K562 (cell line): Measurements from ENCODE around the gene MEIS1. TPM values are rescaled to one million over a fixed set of nuclear protein-coding genes. Genes with fewer than 3 reads are reported as not detected.

Experiments used
- BACH1 ChIP-seq: fragments of 200-800 bp; sonication (Bioruptor generic); IDR thresholded peaks from 2 replicates; pipeline ENCODE4 v1.6.1; 2016; ENCODE audit warnings: missing genetic modification characterization, missing compliant biosample characterization
- CBX1 ChIP-seq: sonication (generic); IDR thresholded peaks from 2 replicates; pipeline ENCODE4 v1.6.1; 2016; ENCODE audit warnings: antibody characterized with exemption, low read depth, mild to moderate bottlenecking
- ELF4 ChIP-seq: fragments of 450-650 bp; formaldehyde crosslinking; IDR thresholded peaks from 2 replicates; pipeline ENCODE4 v1.4.0; 2022; ENCODE audit warnings: missing genetic modification characterization
- FOSL1 ChIP-seq: fragments of 200-800 bp; sonication (Bioruptor generic); conservative IDR thresholded peaks from 2 replicates; pipeline ENCODE4 v1.6.1; 2016; ENCODE audit warnings: missing genetic modification characterization, missing compliant biosample characterization
- FOXK2 ChIP-seq, 2 experiments: fragments of 450-650 bp; IDR thresholded peaks in 1 of 2; conservative IDR thresholded peaks in 1 of 2; 2 replicates each; pipeline ENCODE4 v1.6.1; 2016; ENCODE audit warnings: low read depth in 2 of 2, mild to moderate bottlenecking in 1 of 2
- HDGF ChIP-seq: fragments of 450-650 bp; IDR thresholded peaks from 2 replicates; pipeline ENCODE4 v1.6.1; 2016
- HMGN3 ChIP-seq: IDR thresholded peaks from 2 replicates; pipeline ENCODE4 v1.6.1; 2011; ENCODE audit warnings: borderline replicate concordance, low read depth, mild to moderate bottlenecking, mixed read lengths, low read length; ENCODE audit not compliant: insufficient read length; ENCODE audit errors: extremely low read depth
- MAX ChIP-seq: sonication (generic); formaldehyde crosslinking; IDR thresholded peaks from 2 replicates; pipeline ENCODE4 v1.9.0; 2022; ENCODE audit warnings: mild to moderate bottlenecking, missing genetic modification reagents
- MEIS2 ChIP-seq: fragments of 450-650 bp; IDR thresholded peaks from 2 replicates; pipeline ENCODE4 v1.6.1; 2014; ENCODE audit warnings: mild to moderate bottlenecking; ENCODE audit not compliant: partially characterized antibody
- NCOR1 ChIP-seq: fragments of 450-650 bp; IDR thresholded peaks from 2 replicates; pipeline ENCODE4 v1.6.1; 2016; ENCODE audit warnings: mild to moderate bottlenecking, moderate library complexity
- NFYB ChIP-seq: IDR thresholded peaks from 2 replicates; pipeline ENCODE4 v1.6.1; 2011; ENCODE audit warnings: mild to moderate bottlenecking, moderate library complexity; ENCODE audit not compliant: insufficient read length; ENCODE audit errors: extremely low read depth
- NR3C1 ChIP-seq: sonication (generic); formaldehyde crosslinking; IDR thresholded peaks from 2 replicates; pipeline ENCODE4 v1.8.1; 2022; ENCODE audit warnings: missing genetic modification reagents
- NR4A1 ChIP-seq, 2 experiments: fragments of 250-450 bp in 1 of 2; fragments of 450-650 bp in 1 of 2; sonication (Bioruptor Pico) in 1 of 2; IDR thresholded peaks; 2 replicates each; pipeline versions ENCODE4 v1.4.0 to v1.6.1; 2016 to 2020; ENCODE audit warnings: mild to moderate bottlenecking in 2 of 2, missing compliant biosample characterization in 1 of 2, missing genetic modification characterization in 1 of 2, moderate library complexity in 1 of 2
- PHF8 ChIP-seq: fragments of 200-600 bp; sonication (generic); IDR thresholded peaks from 2 replicates; pipeline ENCODE4 v1.6.1; 2012; ENCODE audit warnings: mixed run types, mild to moderate bottlenecking, inconsistent platforms, low read length, moderate library complexity, borderline replicate concordance
- RBM34 ChIP-seq: fragments of 200-400 bp; formaldehyde crosslinking; IDR thresholded peaks from 2 replicates; pipeline ENCODE4 v1.6.1; 2018; ENCODE audit warnings: low read length, borderline replicate concordance; ENCODE audit not compliant: insufficient read depth
- SMARCE1 ChIP-seq: fragments of 450-650 bp; IDR thresholded peaks from 2 replicates; pipeline ENCODE4 v1.7.1; 2016; ENCODE audit warnings: mild to moderate bottlenecking
- TEAD1 ChIP-seq, 2 experiments: fragments of 450-650 bp in 1 of 2; sonication (generic) in 1 of 2; formaldehyde crosslinking; IDR thresholded peaks; 2 replicates each; pipeline versions ENCODE4 v1.4.0 to v1.8.0; 2020 to 2022; ENCODE audit warnings: mild to moderate bottlenecking in 2 of 2, missing genetic modification reagents in 1 of 2
- TRIM24 ChIP-seq, 2 experiments: fragments of 450-650 bp; IDR thresholded peaks; 2 replicates each; pipeline ENCODE4 v1.6.1; 2016
- ZC3H8 ChIP-seq: fragments of 450-650 bp; IDR thresholded peaks from 2 replicates; pipeline ENCODE4 v1.6.1; 2017
- ZNF184 ChIP-seq: sonication (generic); formaldehyde crosslinking; IDR thresholded peaks from 2 replicates; pipeline ENCODE4 v1.5.0; 2020; ENCODE audit warnings: missing genetic modification reagents
- ZNF212 ChIP-seq: fragments of 450-650 bp; formaldehyde crosslinking; IDR thresholded peaks from 2 replicates; pipeline ENCODE4 v1.4.0; 2020; ENCODE audit warnings: mild to moderate bottlenecking
- ZNF764 ChIP-seq: fragments of 250-450 bp; sonication (Bioruptor Pico); IDR thresholded peaks from 2 replicates; pipeline ENCODE4 v1.4.0; 2020; ENCODE audit warnings: low read depth, mild to moderate bottlenecking, moderate library complexity
- polyA plus RNA-seq, 8 experiments: library from polyadenylated mRNA; depleted of rRNA in 4 of 8; stranded (reverse) in 5 of 8; unstranded in 3 of 8; fragments of >200 nt; fragmentation: Nextera tagmentation in 2 of 8; fragmentation: Illumina TruSeq in 1 of 8; extraction: Ambion mirVana in 2 of 8; extraction: Trizol in 1 of 8; gene quantifications; 2 replicates each; pipeline versions ENCODE4 v1.2.1 to v1.2.3, GENCODE V29; 2011 to 2014; ENCODE audit warnings: inconsistent platforms in 1 of 8, missing spikeins in 1 of 8
- total RNA-seq, 7 experiments: library from RNA; depleted of rRNA in 6 of 7; stranded (reverse); fragments of >200 nt in 6 of 7; fragmentation: Illumina TruSeq in 2 of 7; extraction: Trizol in 2 of 7; gene quantifications; 2 replicates each; pipeline versions ENCODE4 v1.2.1 to v1.2.3, GENCODE V29; 2011 to 2021; ENCODE audit warnings: low replicate concordance in 1 of 7
- TF ChIP-seq, protein P1 (sequence below), 2 experiments: IDR thresholded peaks in 1 of 2; conservative IDR thresholded peaks in 1 of 2; 2 replicates each; pipeline ENCODE4 v1.6.1; 2016; ENCODE audit warnings: low read depth in 2 of 2, mild to moderate bottlenecking in 1 of 2, missing compliant biosample characterization in 1 of 2, missing genetic modification characterization in 1 of 2, moderate library complexity in 1 of 2
- TF ChIP-seq, protein P2 (sequence below), 2 experiments: IDR thresholded peaks; 2 replicates each; pipeline ENCODE4 v1.6.1; 2011; ENCODE audit warnings: borderline replicate concordance in 1 of 2, control low read depth in 1 of 2, low read depth in 1 of 2, low read length in 1 of 2, mild to moderate bottlenecking in 1 of 2, mixed read lengths in 1 of 2, moderate library complexity in 1 of 2; ENCODE audit not compliant: insufficient read depth in 1 of 2, insufficient read length in 1 of 2, poor library complexity in 1 of 2, severe bottlenecking in 1 of 2; ENCODE audit errors: extremely low read depth in 1 of 2

The MEIS1 gene
- total and polyA plus RNA-seq, 9 of the 15 experiments (the other 6 are each of a cell fraction or from before 2014, with no cell fraction given) = 2.3 to 9.0 (median 5.9) TPM

DNA sequence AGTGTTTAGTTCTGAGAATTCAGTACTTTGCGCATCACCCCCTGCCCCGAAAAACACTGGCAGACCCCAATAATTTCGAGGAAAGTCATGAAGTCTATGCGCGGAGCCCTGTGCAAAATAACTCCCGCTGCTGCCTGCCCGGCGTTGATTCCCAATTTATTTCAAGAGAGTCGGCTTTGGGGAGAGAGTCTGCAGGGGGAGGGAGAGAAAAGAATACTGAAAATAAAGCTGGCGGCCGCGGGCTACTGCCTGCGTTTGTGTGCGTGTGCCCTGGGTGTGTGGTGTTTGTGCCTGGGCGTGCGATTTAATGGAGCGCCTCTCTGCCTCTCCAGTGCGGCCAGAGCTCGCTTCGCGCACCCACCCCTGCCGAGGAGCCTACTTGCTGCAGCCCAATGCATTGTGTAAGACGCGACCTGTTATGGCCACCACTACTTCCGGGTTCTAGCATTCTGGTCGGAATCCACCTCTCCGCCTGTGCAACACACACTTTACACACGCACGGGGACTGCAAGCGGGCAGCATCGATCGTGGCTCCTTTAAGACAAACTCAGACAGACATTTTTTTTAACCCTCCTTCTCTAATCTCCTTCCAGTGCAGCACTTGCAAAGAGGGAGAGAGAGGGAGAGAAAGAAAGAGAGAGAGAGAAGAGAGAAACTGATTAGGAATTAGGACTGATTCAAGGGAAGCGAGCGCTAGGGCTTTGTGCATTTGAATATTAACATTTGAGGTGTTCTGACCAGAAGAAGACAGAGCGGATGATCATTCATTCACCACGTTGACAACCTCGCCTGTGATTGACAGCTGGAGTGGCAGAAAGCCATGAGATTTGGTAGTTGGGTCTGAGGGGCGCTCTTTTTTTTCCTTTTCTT is at the start of gene MEIS1 (continued):
- TF ChIP-seq NR4A1 (CRISPR knock-in tag; IDR thresholded peaks at IDR 0.05) (no peak), NR4A1 (tag; IDR thresholded peaks at IDR 0.05) (no peak), MEIS2 (peak; percentile 89), ZNF764 (CRISPR knock-in tag) (no peak), PHF8 (peak; percentile 50; the same call in 1 of the 2 replicates), HMGN3 (no peak), ZNF184 (CRISPR knock-in tag) (no peak), CBX1 (peak; percentile 74), BACH1 (peak; percentile 56; the same call in 1 of the 2 replicates), FOSL1 (tag) (no peak), TRIM24 (IDR thresholded peaks at IDR 0.05) (0 out of 4 replicates have a peak, but pooled peaks of 1 of the 2 experiments have one; percentile 7), RBM34 (no peak), ELF4 (CRISPR knock-in tag) (peak; percentile 76; the same call in 1 of the 2 replicates), NFYB (no peak), MAX (no peak), NR3C1 (no peak), ZC3H8 (no peak), NCOR1 (peak; percentile 32; the same call in 1 of the 2 replicates), HDGF (no peak), FOXK2 (conservative IDR thresholded peaks at IDR 0.05 in 1 of 2, IDR thresholded peaks at IDR 0.05 in 1 of 2; ENCODE audit: low read depth in 2 of 2) (peak; percentile 71 to 98), ZNF212 (CRISPR knock-in tag) (no peak), SMARCE1 (peak; percentile 56; the same call in 1 of the 2 replicates), TEAD1 (CRISPR knock-in tag; IDR thresholded peaks at IDR 0.05) (peak in 1 of 2 experiments; percentile 46; a peak in 1 of 4 replicates)
- TF ChIP-seq, protein P1, sequence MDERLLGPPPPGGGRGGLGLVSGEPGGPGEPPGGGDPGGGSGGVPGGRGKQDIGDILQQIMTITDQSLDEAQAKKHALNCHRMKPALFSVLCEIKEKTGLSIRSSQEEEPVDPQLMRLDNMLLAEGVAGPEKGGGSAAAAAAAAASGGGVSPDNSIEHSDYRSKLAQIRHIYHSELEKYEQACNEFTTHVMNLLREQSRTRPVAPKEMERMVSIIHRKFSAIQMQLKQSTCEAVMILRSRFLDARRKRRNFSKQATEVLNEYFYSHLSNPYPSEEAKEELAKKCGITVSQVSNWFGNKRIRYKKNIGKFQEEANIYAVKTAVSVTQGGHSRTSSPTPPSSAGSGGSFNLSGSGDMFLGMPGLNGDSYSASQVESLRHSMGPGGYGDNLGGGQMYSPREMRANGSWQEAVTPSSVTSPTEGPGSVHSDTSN (CRISPR knock-in tag; IDR thresholded peaks at IDR 0.05; ENCODE audit: low read depth) = peak; percentile 65
- TF ChIP-seq, protein P1 (tag; conservative IDR thresholded peaks at IDR 0.05; ENCODE audit: low read depth) = peak; percentile 96
- TF ChIP-seq, protein P2, sequence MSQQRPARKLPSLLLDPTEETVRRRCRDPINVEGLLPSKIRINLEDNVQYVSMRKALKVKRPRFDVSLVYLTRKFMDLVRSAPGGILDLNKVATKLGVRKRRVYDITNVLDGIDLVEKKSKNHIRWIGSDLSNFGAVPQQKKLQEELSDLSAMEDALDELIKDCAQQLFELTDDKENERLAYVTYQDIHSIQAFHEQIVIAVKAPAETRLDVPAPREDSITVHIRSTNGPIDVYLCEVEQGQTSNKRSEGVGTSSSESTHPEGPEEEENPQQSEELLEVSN (IDR thresholded peaks at IDR 0.05; ENCODE audit: borderline replicate concordance in 1 of 2, extremely low read depth in 1 of 2, insufficient read depth in 1 of 2, insufficient read length in 1 of 2, low read depth in 1 of 2, low read length in 1 of 2, poor library complexity in 1 of 2, severe bottlenecking in 1 of 2) = peak in 1 of 2 experiments; percentile 13
